T follicular helper cell (primary cell): Measurements from ENCODE around the gene C20orf204.

Experiments used
- DNase-seq: peaks from one replicate; pipeline ENCODE4 v3.0.0-alpha.2; 2020; ENCODE audit warnings: low read depth

Gene C20orf204

DNA sequence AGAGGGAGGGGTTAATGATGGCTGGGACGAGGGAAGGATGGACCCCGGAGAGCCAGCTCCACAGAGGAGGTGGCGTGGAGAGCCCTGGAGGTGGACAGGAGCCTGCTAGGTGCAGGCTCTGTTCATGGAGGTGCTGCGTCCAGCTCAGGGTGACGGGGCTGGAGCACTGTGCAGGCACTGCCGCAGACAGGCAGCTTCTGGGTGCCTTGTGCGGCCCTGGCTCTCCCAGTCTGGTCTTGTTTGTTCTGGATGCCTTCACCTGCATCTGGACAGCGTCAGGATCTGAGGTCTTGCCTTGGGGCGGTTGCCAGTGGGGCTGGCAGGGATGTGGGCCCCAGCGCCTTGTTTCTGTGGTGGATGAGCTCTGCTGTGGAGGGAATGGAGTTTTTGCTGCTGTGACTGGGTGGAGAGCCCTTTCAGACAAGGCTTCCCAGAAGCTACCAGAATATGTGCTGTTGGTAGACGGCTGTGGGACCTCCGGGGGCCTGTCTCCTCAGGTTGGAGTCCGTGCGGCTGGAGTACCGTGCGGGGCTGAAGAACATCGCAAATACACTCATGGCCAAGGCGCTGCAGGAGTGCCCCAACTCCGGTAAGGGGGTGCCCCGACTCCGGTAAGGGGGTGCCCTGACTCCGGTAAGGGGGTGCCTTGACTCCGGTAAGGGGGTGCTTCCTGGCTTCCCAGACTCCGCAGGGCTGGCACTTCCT is 7.8 kb upstream of the C20orf204 start:
- DNase-seq: no peak

DNA sequence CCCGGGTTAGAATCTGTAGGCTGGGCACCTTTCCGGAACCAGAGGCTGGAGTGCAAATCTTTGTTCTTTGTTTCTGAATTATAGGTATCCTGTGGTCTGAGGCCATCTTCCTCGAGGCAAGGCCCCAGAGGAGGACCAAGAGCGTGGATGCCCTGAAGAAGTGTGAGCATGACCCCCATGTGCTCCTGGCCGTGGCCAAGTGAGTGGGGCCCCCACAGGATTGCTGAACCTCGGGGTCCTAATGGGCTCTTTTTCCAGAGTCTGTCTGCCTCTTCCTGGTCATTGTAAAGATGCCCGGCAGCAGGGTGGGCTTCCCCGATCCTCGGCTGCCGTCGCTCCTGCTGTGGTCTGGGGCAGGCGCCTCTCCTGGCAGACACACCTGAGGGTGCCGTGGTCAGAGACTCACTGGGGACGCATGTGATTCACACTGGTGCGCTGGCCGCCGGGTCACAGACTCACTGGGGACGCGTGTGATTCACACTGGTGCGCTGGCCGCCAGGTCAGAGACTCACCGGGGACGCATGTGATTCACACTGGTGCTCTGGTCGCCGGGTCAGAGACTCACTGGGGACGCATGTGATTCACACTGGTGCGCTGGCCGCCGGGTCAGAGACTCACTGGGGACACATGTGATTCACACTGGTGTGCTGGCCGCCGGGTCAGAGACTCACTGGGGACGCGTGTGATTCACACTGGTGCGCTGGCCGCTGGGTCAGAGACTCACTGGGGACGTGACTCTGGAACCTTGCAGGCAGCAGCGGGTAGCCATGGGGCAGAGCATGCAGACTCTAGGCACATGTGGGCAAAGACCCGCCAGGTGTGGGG is 6.5 kb upstream of the C20orf204 start:
- no peak for DNase-seq

DNA sequence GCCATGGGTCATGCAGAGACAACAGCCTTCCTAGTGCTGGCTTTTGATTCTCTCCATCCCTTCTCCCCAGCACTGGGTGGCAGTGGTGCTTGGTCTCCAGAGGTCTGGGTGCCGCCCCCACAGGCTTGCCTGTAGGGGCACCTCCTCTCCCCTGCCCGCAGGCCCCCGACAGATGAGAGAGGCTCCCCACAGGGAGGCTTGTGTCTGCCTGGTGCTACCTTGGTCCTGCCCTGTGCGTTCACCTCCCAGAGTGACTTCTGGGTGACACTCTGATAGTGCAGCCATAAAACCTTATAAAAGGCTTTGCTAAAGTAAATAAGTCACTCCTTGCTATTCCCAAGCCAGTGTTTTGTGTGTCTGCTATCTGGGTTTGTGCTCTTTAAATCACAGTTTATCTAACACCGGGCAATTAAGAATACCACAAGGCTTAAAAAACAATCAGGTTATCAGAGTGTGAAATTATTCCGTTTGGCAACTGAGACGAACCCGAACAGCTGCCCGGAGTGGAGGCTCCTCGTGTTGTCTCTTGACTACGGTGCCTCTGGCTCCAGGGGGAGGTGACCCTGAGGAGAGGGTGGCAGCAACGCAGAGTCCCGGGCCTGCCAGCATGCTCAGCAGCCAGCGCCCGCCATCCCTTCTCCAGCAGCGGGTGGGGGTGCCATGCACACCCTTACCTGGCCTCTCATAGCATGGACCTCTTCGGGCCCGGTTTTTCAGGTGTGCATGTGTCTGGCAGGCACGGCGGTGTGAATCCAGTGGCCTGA is 5.4 kb upstream of the C20orf204 start:
- DNase-seq: no peak

DNA sequence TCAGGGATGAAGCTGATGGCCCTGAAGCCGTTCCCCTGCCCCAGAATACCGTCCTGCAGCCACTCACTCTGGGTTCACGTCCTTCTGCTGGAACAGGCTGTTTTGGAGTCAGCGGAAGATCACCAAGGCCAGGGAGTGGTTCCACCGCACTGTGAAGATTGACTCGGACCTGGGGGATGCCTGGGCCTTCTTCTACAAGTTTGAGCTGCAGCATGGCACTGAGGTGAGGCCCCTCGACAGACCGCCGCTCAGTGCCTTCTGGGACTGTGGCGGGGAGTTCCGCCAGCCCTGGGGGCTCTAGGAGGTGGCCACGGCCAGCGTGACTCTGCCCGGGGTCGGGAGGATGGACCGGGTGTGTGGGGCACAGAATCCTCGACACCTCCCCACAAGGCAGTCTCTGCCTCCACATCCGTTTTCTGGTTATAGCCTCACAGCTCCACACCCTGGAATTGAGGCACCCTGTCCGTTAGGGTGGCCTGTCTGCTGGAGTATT is 4.1 kb upstream of the C20orf204 start:
- DNase-seq: no peak

DNA sequence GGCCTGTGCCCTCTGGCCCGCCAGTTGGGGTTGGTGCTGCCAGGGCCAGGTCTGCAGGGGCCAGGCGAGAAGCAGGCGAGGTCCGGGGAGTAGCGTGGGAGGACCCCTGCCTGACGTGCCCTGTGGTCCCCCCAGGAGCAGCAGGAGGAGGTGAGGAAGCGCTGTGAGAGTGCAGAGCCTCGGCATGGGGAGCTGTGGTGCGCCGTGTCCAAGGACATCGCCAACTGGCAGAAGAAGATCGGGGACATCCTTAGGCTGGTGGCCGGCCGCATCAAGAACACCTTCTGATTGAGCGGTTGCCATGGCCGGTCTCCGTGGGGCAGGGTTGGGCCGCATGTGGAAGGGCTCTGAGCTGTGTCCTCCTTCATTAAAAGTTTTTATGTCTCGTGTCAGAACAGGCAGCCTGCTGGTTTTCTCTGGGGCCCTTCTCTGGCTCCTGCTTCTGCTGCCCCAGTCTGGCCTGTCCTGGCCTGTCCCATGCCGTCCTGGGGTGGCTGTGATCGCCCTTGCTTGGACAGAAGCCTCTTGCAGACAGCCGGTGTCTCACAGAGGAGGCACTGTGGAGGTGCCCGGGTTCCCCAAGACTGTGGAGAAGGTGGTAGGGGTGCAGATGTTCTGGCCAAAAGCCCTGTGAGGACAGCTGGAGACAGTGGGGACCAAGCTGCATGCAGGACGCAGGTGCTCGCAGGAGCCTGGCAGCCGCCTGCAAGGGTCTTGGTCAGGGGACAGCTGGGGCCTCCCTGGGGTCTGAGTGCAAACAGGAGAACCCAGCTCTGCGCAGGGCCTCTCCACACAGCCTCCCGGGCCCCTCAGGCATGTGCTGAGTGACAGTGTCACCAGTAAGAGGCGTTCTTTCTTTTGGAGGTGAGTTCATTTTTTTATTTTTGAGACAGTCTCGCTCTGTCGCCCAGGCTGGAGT is 3.0 kb upstream of the C20orf204 start:
- DNase-seq: no peak

DNA sequence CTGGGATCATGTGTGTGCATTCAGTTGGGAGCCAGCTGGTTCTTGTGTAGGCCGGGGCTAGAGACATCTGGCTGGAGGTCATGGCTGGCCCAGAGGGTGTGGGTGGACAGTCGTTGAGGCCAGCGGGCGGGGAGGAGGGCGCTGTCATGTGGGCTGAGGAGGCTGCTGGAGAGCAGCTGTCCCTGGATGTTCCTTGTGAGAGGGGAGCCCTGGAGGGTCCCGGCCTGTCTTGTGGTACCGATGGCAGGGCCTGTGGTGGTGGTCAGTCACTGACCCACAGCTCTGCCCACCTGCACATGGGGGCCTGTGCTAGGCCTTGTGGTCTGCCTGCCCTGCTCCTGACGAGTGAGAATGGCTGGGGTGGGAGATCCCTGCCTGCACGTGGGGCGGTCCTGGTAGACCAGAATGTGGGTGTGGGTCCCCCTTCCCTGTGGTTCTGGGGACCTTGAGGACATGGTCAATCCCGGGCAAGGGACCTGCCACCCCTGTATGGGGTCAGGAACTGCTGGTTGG is 1.9 kb upstream of the C20orf204 start:
- no peak for DNase-seq

DNA sequence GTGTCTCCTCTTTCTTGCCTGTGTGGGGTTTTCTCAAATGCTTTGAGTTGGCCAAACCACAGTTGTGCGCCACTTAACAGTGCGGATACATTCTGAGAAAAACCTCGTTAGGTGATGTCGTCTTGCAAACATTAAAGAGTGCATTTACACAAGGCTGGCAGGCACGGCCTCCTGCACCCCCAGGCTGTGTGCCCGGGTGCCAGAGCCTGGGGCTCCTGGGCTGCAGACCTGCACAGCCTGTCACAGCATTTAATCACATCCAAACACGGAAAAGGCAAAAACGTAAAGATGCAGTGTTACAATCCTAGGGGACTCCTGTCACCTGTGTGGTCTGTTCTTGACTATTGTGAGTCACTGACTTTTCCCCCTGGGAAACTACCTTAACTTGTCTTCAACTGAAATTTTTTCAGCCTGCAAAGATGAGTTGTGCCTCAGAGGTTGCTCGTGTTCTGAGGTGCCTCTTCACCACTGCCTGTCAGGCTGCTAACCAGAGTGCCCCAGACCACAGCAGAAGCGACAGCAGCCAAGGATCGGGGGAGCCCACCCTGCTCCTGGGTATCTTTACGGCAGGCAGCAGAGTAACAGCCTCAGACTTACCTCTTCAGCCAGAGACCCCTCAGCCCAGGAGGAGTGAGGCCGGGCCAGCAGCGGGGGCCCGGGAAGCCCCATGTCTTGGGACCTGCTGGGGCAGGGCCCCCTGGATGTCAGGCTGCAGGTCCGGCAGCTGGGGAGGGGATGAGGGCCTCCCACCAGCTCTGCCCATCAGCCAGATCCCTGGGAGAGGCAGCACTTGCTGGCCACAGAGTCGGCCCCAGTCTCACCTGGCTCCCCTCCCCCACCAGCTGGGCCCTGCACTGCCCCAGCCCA is 683 bp upstream of the C20orf204 start:
- DNase-seq: no peak

DNA sequence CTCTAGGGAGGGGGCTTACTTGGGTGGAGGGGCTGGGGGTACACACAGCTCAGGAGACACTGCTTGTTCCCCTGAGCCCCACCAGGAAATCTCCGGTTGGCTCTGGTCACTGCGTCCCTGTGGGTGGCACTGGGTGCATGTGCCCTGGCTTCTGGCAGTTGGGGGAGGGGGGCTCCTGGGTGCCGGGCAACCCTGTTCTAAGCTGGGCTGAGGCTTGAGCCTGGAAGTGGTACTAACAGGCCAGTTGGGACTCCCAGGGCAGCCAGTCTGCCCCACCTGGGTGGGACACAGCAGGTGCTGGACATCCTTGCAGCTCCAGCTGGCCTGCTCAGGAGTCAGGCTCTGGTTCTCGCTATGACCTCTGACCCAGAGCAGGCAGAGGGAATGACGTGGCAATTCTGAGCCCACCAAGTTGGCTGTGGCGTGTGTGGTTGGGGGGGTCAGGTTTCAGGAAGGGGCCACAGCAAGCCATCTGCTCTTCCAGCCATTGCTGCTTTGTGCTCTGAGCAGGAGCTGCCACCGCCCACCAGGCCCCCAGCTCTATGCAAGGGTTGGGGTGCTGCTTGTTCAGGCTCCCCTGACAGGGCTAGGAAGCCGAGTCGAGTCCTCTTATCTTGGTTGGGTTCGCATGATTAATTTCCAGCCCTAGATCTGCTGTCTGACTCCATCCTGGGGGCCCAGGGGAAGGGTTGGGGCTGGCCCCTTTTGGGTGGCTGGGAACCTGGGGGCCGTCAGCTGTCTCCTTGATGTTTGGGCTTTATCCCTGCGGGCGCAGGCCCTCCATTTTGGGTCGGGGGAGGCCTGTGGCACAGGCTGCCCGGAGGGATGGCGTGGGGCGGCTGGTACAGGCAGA is 590 bp downstream of the C20orf204 start:
- DNase-seq: no peak

DNA sequence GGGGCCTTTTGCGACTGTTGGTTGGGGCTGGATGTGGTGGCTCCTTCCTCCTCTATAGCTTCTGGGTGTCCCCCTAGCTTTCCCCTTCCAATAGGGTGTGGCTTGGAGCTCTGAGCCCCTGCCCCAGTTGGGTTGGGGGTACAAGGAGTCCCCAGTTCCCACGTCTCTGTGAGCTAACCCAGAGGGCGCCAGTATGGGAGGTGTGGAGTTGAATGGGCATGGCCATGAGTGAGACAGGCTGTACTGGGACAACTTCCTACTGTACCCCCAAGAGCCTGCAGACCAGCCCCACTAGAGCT is 1.2 kb downstream of the C20orf204 start:
- no peak for DNase-seq

DNA sequence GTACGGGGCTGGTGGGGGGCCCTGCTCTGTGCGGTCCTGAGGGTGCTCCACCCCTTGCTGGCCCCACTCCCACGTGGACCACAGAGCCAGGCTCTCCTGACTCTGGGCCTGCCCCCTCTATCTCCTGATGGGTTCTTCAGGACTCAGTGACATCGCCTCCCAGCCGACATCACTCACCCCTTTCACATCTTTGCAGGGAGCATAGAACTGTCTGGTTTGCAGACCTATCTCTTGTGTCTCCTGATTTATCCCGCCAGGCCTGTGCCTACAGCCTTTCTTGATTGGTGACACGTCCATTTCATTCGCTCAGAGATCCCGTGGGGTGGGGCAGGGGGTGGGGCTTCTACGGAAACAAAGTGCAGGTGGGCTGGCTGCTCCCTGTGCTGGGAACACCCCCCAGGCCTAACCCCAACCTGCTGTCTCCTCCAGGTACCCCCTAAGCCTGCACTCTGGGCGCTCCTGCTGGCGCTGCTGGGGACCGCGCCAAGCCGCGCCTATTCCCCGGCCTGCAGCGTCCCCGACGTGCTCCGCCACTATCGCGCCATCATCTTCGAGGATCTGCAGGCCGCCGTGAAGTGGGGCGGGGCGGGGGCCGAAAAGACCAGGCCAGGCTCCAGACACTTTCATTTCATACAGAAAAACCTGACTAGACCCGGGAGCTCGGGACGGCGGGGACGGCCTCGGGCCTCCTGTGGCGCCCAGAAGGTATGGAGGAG is 1.7 kb downstream of the C20orf204 start:
- DNase-seq: no peak

DNA sequence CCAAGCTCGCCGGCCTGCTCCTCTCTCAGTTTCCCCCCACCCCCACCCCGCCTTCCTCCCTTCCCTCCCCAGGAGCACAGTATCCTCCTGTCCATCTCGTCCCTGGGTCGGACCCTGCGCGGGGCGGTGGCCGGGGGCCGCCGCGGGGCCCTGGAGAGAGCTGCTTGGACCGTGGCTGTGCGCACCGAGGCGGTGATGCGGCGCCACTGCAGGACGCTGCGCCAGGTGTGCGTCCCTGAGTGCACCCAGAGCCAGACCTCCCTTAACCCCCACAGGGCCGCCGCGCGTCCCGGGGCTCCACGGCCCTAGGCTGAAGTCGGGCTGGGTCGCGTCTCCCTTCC is 2.2 kb downstream of the C20orf204 start:
- DNase-seq: no peak

DNA sequence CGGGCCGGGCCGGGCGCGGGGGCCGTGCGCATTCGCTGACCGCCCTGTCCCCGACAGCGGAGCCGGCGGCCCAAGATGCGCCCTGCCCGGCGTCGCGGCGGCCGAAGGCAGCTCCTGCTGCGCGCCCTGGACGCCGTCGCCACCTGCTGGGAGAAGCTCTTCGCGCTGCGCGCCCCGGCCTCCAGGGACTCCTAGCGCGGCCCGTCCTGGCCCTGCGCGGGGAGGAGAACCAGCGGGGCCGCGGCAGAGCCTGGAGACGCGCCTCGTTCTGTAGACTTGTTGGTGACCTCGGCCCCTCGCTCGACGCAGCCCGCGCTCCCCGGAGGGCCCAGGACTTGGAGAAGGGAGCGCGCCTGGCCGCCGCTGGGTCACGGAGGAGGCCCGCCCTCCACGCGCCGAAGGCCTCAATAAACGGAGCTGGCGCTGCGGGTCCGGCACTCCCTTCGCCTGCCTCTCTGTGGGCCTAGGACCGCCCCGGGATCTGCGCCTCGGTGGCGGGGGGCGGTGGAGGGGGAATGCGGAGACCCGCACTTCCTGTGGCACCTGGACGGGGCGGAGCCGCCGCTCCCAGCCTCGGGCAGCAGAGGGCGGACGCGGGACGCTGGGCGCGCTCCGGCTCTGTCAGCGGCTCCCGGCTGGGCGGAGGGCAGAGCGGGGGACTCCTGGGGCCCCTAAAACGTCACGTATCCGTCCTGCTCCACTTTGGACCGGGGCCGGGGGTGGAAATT is 2.7 kb downstream of the C20orf204 start:
- DNase-seq: peak; percentile 60

DNA sequence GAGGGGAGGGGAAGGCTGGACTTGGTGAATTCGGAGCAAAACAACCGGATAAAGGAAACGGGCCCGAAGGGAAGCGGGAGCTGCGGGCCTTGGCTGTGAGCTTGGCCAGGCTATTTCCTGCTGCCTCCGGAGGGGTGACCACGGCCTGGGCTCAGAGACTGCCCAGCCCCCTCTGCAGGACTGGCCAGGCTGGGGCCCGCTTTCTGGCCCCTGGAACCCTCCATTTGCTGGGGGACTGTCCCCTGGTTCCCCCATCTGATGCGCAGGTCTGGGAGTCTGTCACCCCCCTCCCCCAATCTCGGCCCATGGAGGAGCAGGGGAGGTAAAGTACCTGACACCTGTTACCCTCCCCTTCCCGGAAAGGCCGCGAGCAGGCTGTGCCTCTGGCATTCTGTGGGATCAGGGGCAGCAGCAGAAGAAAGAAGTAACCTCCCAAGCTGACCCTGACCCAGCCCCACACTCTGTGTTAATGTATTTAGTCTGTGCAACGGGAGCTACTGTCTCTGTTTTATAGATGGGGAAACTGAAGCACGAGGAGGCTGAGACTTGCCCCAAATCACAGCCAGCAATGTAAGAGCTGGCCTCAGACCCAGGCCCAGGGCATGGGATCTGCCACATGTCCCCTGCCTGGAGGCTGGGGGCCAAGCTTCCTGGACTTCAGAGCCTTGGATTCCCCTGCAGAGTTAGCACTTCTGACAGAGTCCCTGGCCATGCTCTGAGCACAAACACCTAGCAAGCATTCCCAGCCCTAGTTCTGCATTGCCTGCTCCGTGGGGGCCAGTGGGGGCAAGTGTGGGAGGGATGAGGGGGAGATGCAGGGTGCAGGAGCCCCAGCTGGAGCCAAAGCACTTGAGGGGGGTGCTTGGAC is 3.5 kb downstream of the C20orf204 start:
- DNase-seq: no peak

DNA sequence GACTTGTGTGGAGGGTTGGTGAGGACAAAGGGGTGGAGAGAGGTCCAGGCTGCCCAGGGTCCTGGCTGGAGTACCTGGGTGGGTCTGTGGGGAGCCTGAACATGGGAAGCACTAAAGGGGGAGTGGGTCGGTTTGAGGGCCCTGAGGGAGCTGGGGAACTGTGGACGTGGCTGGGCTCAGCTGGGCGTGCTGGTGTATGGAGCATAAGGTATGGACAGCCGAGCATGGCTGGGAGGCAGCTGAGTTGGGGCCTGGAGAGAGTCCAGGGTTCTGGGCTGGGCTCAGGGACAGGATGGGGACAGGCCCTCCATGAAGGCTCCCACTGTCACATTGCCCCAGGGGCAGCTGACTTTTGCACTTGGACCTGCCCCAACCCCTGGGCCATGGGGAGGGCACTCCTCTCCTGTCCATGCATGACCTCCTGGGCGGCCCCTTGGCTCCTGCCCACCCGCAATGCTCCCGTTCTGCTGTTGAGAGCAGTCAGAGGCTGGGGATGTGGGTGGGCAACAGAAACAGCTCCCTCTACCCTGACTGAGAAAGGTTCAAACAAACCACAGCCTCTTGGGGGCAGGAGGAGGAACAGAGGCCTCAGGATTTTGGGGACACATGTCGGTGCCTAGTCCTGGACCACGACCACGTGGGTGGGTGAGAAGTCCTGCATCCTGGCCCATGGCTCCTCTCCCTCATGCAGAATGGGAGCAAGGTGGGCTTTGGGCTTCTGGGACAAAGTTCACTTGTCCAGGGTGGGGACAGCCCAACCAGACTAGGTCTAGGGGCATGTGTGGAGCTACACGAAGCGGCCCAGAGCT is 4.5 kb downstream of the C20orf204 start:
- no peak for DNase-seq

DNA sequence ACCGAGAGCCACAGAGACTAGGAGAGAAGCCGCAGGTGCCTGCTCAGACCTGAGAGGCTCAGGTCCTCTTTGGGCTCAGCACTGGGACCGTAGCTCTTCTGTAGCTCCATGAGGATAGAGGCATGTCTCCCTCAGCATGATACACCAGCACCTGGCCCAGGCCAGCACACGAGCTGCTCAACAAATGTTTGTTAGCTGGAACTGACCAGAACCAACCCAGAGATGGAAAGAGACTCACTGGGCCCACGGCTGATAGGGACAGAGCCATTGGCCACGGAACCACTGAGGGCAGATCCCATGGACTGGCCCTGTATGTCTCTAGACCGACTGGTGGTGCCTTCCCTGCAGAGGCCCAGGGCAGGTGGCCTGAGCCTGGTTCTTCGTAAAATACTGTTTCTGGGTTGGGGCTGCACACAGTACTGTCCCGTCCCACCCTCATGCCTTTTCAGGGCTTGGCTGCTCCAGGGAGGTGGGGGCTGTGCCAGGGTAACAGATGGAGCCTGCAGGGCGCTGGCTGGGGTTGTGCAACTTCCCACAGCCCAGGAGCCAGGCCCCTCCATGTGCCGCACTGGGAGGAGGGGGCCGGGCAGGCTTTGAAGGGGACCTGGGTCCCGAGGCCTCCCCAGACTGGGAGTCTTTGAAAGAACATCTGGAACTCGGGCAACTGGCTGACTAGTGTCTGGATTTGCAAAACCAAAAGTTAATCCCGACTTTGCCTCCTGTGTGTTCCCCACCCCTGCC is 5.2 kb downstream of the C20orf204 start:
- no peak for DNase-seq

DNA sequence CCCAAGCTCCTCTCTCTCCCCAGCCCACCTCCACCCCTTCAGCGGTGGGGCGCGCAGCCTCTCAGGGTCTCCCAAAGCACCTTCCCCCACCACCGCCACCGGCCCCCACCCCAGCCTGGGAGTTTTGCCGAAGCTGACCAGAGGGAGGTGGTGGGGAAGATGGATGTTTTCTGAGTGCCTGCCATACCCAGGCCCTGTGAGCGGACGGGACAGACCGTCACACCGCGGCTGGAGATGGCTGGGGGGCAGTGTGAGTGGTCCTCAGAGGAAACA is 5.7 kb downstream of the C20orf204 start:
- no peak for DNase-seq
